GM21390 (cell line): ENCODE data around the gene SNAPIN.

Experiments
- ATAC-seq: cut with Tn5 transposase; IDR thresholded peaks from one replicate; pipeline ENCODE4 v1.9.1; 2021; ENCODE audit not compliant: unreplicated experiment

Gene SNAPIN

GRCh38 chr1:153673511-153673910 lies 15.0 kb downstream of the SNAPIN start:
- ATAC-seq = no peak

GRCh38 chr1:153677718-153678518 lies 19.4 kb downstream of the SNAPIN start:
- ATAC-seq = no peak

- ATAC-seq = no peak
Observed at GRCh38 chr1:153678519-153679336, 20.2 kb downstream of the SNAPIN start, which contains the start of gene NPR1. TSS of gene NPR1 (plus strand) at chr1:153678688. CDS start at chr1:153679109, 421 bp downstream.

GRCh38 chr1:153679337-153680119 lies 21.0 kb downstream of the SNAPIN start:
- ATAC-seq = no peak

- no peak for ATAC-seq
Observed at GRCh38 chr1:153680120-153680403, 21.6 kb downstream of the SNAPIN start.

- no peak for ATAC-seq
Observed at GRCh38 chr1:153682730-153683129, 24.2 kb downstream of the SNAPIN start.

GRCh38 chr1:153683854-153684253 lies 25.4 kb downstream of the SNAPIN start:
- ATAC-seq = no peak

- no peak for ATAC-seq
Observed at GRCh38 chr1:153684892-153685291, 26.4 kb downstream of the SNAPIN start.

GRCh38 chr1:153685544-153686340 lies 27.2 kb downstream of the SNAPIN start:
- ATAC-seq = no peak

- no peak for ATAC-seq
Observed at GRCh38 chr1:153687346-153688125, 29.0 kb downstream of the SNAPIN start.

GRCh38 chr1:153688276-153688675 lies 29.8 kb downstream of the SNAPIN start:
- no peak for ATAC-seq

GRCh38 chr1:153688736-153689328 lies 30.3 kb downstream of the SNAPIN start:
- no peak for ATAC-seq

- ATAC-seq = no peak
Observed at GRCh38 chr1:153693466-153693865, 35.0 kb downstream of the SNAPIN start.

- no peak for ATAC-seq
Observed at GRCh38 chr1:153696741-153697140, 38.2 kb downstream of the SNAPIN start.

- ATAC-seq = no peak
Observed at GRCh38 chr1:153697191-153698019, 38.9 kb downstream of the SNAPIN start.

GRCh38 chr1:153698020-153698922 lies 39.8 kb downstream of the SNAPIN start:
- ATAC-seq = no peak

GRCh38 chr1:153698923-153699714 lies 40.6 kb downstream of the SNAPIN start:
- ATAC-seq = no peak
